K562 (cell line): ENCODE results near the gene NOXRED1. TPM values are rescaled to one million over a fixed set of nuclear protein-coding genes. Genes with fewer than 3 reads are reported as not detected.

Experiments used
- ATAC-seq: fragments of 200-7000 bp; cut with Tn5 transposase; 3 replicates; pipeline ENCODE4 v1.9.1; 2020; ENCODE audit warnings: moderate library complexity
- BruUV-seq: library from RNA; stranded (reverse); fragments of 400-500 nt; replicated peaks from 2 replicates; lab custom pipeline; 2021; lab: Mats Ljungman, UMichigan
- CTCF ChIA-PET: fragments of 300-600 bp; formaldehyde crosslinking; extraction: SDS; loops from one replicate; lab custom pipeline; 2021; ENCODE audit warnings: low intra/inter-chr PET ratio; lab: Yijun Ruan, JAX
- POLR2A ChIA-PET: fragments of 300-600, 350-650 bp; sonication (Branson Sonifier 250); formaldehyde crosslinking; extraction: SDS; loops from one replicate; lab custom pipeline; 2021; ENCODE audit warnings: antibody characterized with exemption, inconsistent platforms; lab: Yijun Ruan, JAX
- DNase-seq, 4 experiments: peaks; one replicate each; pipeline versions ENCODE4 v3.0.0 to v3.0.0-alpha.2; 2011 to 2018; ENCODE audit warnings: low spot score in 3 of 4, mixed read lengths in 3 of 4; ENCODE audit errors: extremely low read depth in 1 of 4
- FAIRE-seq: peaks from 2 replicates; lab custom pipeline; 2011; peaks lifted over from hg19 to GRCh38; lab: Jason Lieb, UNC
- H2AFZ ChIP-seq: 2 replicates; pipeline ENCODE4 v1.6.0; 2011; ENCODE audit warnings: low read depth, low read length, control low read depth, inconsistent platforms
- H3K27ac ChIP-seq: fragments of 200-600 bp; 3 replicates; pipeline ENCODE4 v1.8.0; 2011; ENCODE audit warnings: low read depth, mild to moderate bottlenecking, control low read depth, inconsistent platforms, low read length, moderate library complexity, mixed read lengths; ENCODE audit errors: extremely low read depth
- H3K27me3 ChIP-seq, 2 experiments: fragments of 300-600 bp in 1 of 2; 2 replicates in 1 of 2; 3 replicates in 1 of 2; pipeline versions ENCODE4 v1.6.0 to v1.8.0; 2011; ENCODE audit warnings: inconsistent platforms in 2 of 2, low read length in 2 of 2, mild to moderate bottlenecking in 1 of 2, mixed read lengths in 1 of 2, moderate library complexity in 1 of 2; ENCODE audit not compliant: control insufficient read depth in 2 of 2, insufficient read depth in 2 of 2
- H3K36me3 ChIP-seq: fragments of 300-600 bp; 3 replicates; pipeline ENCODE4 v1.8.0; 2011; ENCODE audit warnings: mild to moderate bottlenecking, low read length, inconsistent platforms; ENCODE audit not compliant: control insufficient read depth, insufficient read depth
- H3K4me1 ChIP-seq, 2 experiments: fragments of 200-600 bp in 1 of 2; replicated peaks in 1 of 2; 2 replicates in 1 of 2; 3 replicates in 1 of 2; pipeline versions ENCODE4 v1.5.1 to v1.8.0; 2011; ENCODE audit warnings: inconsistent platforms in 2 of 2, low read length in 2 of 2, mild to moderate bottlenecking in 1 of 2, mixed read lengths in 1 of 2, moderate library complexity in 1 of 2; ENCODE audit not compliant: control insufficient read depth in 2 of 2, insufficient read depth in 2 of 2
- H3K4me2 ChIP-seq: 2 replicates; pipeline ENCODE4 v1.6.1; 2011; ENCODE audit warnings: low read length, control low read depth, inconsistent platforms, mixed read lengths; ENCODE audit not compliant: insufficient read depth
- H3K4me3 ChIP-seq: fragments of 200-600 bp; sonication (generic), shearing (Covaris generic); 2 replicates; pipeline ENCODE4 v1.5.1; 2016; ENCODE audit warnings: control low read depth, inconsistent platforms
- H3K79me2 ChIP-seq: fragments of 200-600 bp; 3 replicates; pipeline ENCODE4 v1.8.0; 2011; ENCODE audit warnings: low read length, inconsistent platforms; ENCODE audit not compliant: control insufficient read depth, insufficient read depth
- H3K9ac ChIP-seq, 2 experiments: 2 replicates each; pipeline versions ENCODE4 v1.6.0 to v1.6.1; 2011; ENCODE audit warnings: low read depth in 2 of 2, low read length in 2 of 2, control low read depth in 1 of 2, inconsistent platforms in 1 of 2, mild to moderate bottlenecking in 1 of 2, mixed read lengths in 1 of 2; ENCODE audit not compliant: insufficient read depth in 1 of 2
- H3K9me1 ChIP-seq: one replicate; pipeline ENCODE4 v1.6.0; 2011; ENCODE audit warnings: inconsistent platforms, mild to moderate bottlenecking, low read length, moderate library complexity; ENCODE audit not compliant: control insufficient read depth, insufficient read depth
- H3K9me3 ChIP-seq: replicated peaks from 2 replicates; pipeline ENCODE4 v1.5.1; 2011; ENCODE audit warnings: low read depth, low read length, inconsistent platforms; ENCODE audit not compliant: control insufficient read depth, insufficient read depth
- H4K20me1 ChIP-seq: replicated peaks from 2 replicates; pipeline ENCODE4 v1.6.1; 2011; ENCODE audit warnings: low read length, inconsistent platforms, mixed read lengths; ENCODE audit not compliant: control insufficient read depth, insufficient read depth
- C11orf30 ChIP-seq: fragments of 450-650 bp; IDR thresholded peaks from 2 replicates; pipeline ENCODE4 v1.6.1; 2016; ENCODE audit warnings: low read depth, mild to moderate bottlenecking
- FOXK2 ChIP-seq, 2 experiments: fragments of 450-650 bp; IDR thresholded peaks in 1 of 2; conservative IDR thresholded peaks in 1 of 2; 2 replicates each; pipeline ENCODE4 v1.6.1; 2016; ENCODE audit warnings: low read depth in 2 of 2, mild to moderate bottlenecking in 1 of 2
- HDAC6 ChIP-seq: IDR thresholded peaks from 2 replicates; pipeline ENCODE4 v1.6.1; 2012; ENCODE audit warnings: low read depth, mild to moderate bottlenecking, control low read depth, inconsistent platforms, low read length, moderate library complexity
- JUN ChIP-seq, 2 experiments: sonication (generic) in 1 of 2; formaldehyde crosslinking in 1 of 2; IDR thresholded peaks; 2 replicates each; pipeline versions ENCODE4 v1.6.1 to v1.8.0; 2012 to 2022; ENCODE audit warnings: borderline replicate concordance in 2 of 2, mild to moderate bottlenecking in 2 of 2, improper control_type of control experiment in 1 of 2, low read depth in 1 of 2, low read length in 1 of 2, missing genetic modification reagents in 1 of 2
- KAT8 ChIP-seq: fragments of 450-650 bp; IDR thresholded peaks from 2 replicates; pipeline ENCODE4 v1.6.1; 2016; ENCODE audit warnings: low read depth, mild to moderate bottlenecking
- NFIX ChIP-seq: fragments of 250-450 bp; sonication (Bioruptor Pico); IDR thresholded peaks from 2 replicates; pipeline ENCODE4 v1.4.0; 2020; ENCODE audit warnings: low read depth, mild to moderate bottlenecking, moderate library complexity
- SMARCA4 ChIP-seq: fragments of 450-650 bp; IDR thresholded peaks from 2 replicates; pipeline ENCODE4 v1.6.1; 2016
- SRSF3 ChIP-seq: fragments of 200-400 bp; formaldehyde crosslinking; IDR thresholded peaks from 2 replicates; pipeline ENCODE4 v1.6.1; 2016; ENCODE audit warnings: mild to moderate bottlenecking, low read length, moderate library complexity; ENCODE audit not compliant: insufficient read depth
- SRSF9 ChIP-seq: fragments of 200-400 bp; formaldehyde crosslinking; IDR thresholded peaks from 2 replicates; pipeline ENCODE4 v1.6.1; 2017; ENCODE audit warnings: low read depth, low read length, borderline replicate concordance
- ZFP36 ChIP-seq: fragments of 150-350 bp; IDR thresholded peaks from 2 replicates; pipeline ENCODE4 v1.6.1; 2018; ENCODE audit warnings: low read length, low read depth; ENCODE audit not compliant: partially characterized antibody
- ZFX ChIP-seq: sonication (generic); formaldehyde crosslinking; IDR thresholded peaks from 2 replicates; pipeline ENCODE4 v1.8.0; 2022; ENCODE audit warnings: mild to moderate bottlenecking, missing genetic modification reagents, moderate library complexity
- ZNF140 ChIP-seq: fragments of 250-450 bp; sonication (Bioruptor Pico); IDR thresholded peaks from 2 replicates; pipeline ENCODE4 v1.8.0; 2021; ENCODE audit warnings: moderate library complexity, mild to moderate bottlenecking, inconsistent platforms
- ZNF224 ChIP-seq: sonication (generic); formaldehyde crosslinking; IDR thresholded peaks from 2 replicates; pipeline ENCODE4 v1.8.0; 2022; ENCODE audit warnings: mild to moderate bottlenecking, missing genetic modification reagents
- ZNF316 ChIP-seq: fragments of 450-650 bp; IDR thresholded peaks from 2 replicates; pipeline ENCODE4 v1.6.1; 2016
- WGBS: fragments of 100-300 bp; shearing (Covaris generic); methylation state at CpG from one replicate; pipeline ENCODE4 v1.1.6; 2016; ENCODE audit warnings: low coverage, mixed read lengths; ENCODE audit not compliant: insufficient coverage; ENCODE audit errors: missing lambda C conversion rate; 5-methylcytosine and 5-hydroxymethylcytosine counted together
- in situ Hi-C: fragments of 300-500 bp; cut with MboI; formaldehyde crosslinking; loops from 4 replicates; pipeline ENCODE4 v1.15.0; 2018; ENCODE audit warnings: inconsistent platforms, mixed read lengths
- intact Hi-C: fragments of 100-400 bp; cut with micrococcal nuclease; formaldehyde crosslinking; loops from 2 replicates; pipeline ENCODE4 v1.14.2; 2022
- polyA plus RNA-seq, 8 experiments: library from polyadenylated mRNA; depleted of rRNA in 4 of 8; stranded (reverse) in 5 of 8; unstranded in 3 of 8; fragments of >200 nt; fragmentation: Nextera tagmentation in 2 of 8; fragmentation: Illumina TruSeq in 1 of 8; extraction: Ambion mirVana in 2 of 8; extraction: Trizol in 1 of 8; gene quantifications; 2 replicates each; pipeline versions ENCODE4 v1.2.1 to v1.2.3, GENCODE V29; 2011 to 2014; ENCODE audit warnings: inconsistent platforms in 1 of 8, missing spikeins in 1 of 8
- total RNA-seq, 7 experiments: library from RNA; depleted of rRNA in 6 of 7; stranded (reverse); fragments of >200 nt in 6 of 7; fragmentation: Illumina TruSeq in 2 of 7; extraction: Trizol in 2 of 7; gene quantifications; 2 replicates each; pipeline versions ENCODE4 v1.2.1 to v1.2.3, GENCODE V29; 2011 to 2021; ENCODE audit warnings: low replicate concordance in 1 of 7
- TF ChIP-seq, protein P1 (sequence below): fragments of 450-650 bp; IDR thresholded peaks from 2 replicates; pipeline ENCODE4 v1.6.1; 2016; ENCODE audit warnings: mild to moderate bottlenecking
- TF ChIP-seq, protein P2 (sequence below): IDR thresholded peaks from 2 replicates; pipeline ENCODE4 v1.6.1; 2016; ENCODE audit warnings: missing genetic modification characterization, missing compliant biosample characterization
- TF ChIP-seq, protein P3 (sequence below): fragments of 250-450 bp; sonication (Bioruptor Pico); IDR thresholded peaks from 2 replicates; pipeline ENCODE4 v1.5.0; 2020; ENCODE audit warnings: mild to moderate bottlenecking

The NOXRED1 gene
- total and polyA plus RNA-seq, 9 of the 15 experiments (the other 6 are each of a cell fraction or from before 2014, with no cell fraction given) = 0.15 to 0.85 (median 0.30) TPM

DNA sequence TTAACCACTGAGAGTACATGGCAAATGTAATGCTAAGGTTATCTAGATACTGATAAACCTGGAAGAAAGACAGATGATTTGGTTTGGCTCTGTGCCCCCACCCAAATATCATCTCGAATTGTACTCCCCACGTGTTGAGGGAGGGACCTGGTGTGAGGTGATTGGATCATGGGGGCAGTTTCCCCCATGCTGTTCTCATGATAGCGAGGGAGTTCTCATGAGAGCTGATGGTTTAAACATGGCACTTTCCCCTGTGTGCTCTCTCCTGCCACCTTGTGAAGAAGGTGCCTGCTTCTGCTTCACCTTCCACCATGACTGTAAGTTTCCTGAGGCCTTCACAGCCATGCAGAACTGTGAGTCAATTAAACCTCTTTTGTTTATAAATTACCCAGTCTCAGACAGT is 14.2 kb downstream of the NOXRED1 start (continued):
- no peak for TF ChIP-seq HDAC6
- peak; percentile 74 for TF ChIP-seq SMARCA4
- TF ChIP-seq FOXK2 (conservative IDR thresholded peaks at IDR 0.05 in 1 of 2, IDR thresholded peaks at IDR 0.05 in 1 of 2; ENCODE audit: low read depth in 2 of 2) = no peak
- TF ChIP-seq, protein P1, sequence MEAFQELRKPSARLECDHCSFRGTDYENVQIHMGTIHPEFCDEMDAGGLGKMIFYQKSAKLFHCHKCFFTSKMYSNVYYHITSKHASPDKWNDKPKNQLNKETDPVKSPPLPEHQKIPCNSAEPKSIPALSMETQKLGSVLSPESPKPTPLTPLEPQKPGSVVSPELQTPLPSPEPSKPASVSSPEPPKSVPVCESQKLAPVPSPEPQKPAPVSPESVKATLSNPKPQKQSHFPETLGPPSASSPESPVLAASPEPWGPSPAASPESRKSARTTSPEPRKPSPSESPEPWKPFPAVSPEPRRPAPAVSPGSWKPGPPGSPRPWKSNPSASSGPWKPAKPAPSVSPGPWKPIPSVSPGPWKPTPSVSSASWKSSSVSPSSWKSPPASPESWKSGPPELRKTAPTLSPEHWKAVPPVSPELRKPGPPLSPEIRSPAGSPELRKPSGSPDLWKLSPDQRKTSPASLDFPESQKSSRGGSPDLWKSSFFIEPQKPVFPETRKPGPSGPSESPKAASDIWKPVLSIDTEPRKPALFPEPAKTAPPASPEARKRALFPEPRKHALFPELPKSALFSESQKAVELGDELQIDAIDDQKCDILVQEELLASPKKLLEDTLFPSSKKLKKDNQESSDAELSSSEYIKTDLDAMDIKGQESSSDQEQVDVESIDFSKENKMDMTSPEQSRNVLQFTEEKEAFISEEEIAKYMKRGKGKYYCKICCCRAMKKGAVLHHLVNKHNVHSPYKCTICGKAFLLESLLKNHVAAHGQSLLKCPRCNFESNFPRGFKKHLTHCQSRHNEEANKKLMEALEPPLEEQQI = no peak

DNA sequence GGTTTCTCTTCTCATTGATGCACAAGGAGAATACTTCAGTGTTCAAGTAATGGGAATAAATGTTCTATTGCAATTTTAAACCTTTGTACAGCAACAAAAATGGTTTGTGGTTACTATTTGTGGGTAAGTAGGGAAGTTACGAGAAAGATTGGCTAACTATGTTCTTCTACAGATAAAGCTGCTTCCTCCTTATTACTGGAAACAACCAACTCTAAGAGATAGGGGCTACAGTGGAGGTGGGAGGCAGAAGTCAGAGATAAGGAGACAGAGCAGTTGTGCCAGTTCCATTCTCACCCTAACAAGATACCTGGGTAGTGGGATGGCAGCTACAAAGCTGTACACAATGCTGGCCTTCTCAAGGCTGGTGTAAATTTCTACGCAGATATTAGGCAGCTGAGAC is 16.2 kb downstream of the NOXRED1 start:
- in situ Hi-C loops (no loop called here), intact Hi-C loops (loop anchor here (5.0 kb wide), 2 partner anchors 50 to 85 kb away; partner anchors contain the start of genes AHSA1, GSTZ1, POMT2 and VIPAS39)
- H3K27me3 ChIP-seq = no peaks in the 10 kb centered on the region
- H4K20me1 ChIP-seq = no peaks in the 10 kb centered on the region
- WGBS = 0% methylated on average over 2 of the region's 2 CpGs
- POLR2A ChIA-PET = interaction anchor here (0.6 to 0.9 kb wide), 2 partner anchors 35 to 143 kb away, joined by 3 read pairs; no protein-coding TSS in a partner anchor
- H3K4me2 ChIP-seq = peak overlapping the region; percentile 48
- H3K4me1 ChIP-seq = peaks cover 9 to 31% of the 10 kb centered on the region in 2 experiments
- no peaks in the 10 kb centered on the region for H3K79me2 ChIP-seq
- DNase-seq = peak; percentile 22 to 34 (median 24)
- H3K9me1 ChIP-seq = no peaks in the 10 kb centered on the region
- peak overlapping the region; percentile 52; the same call in 2 of the 3 replicates for H3K27ac ChIP-seq
- H3K9me3 ChIP-seq = no peaks in the 10 kb centered on the region
- no peak overlapping the region for H3K4me3 ChIP-seq
- ATAC-seq = peak; percentile 48
- no peaks in the 10 kb centered on the region for H3K36me3 ChIP-seq
- CTCF ChIA-PET = no interaction called here
- 0 out of 2 replicates have a peak overlapping the region, but pooled peaks have one; percentile 17 for H2AFZ ChIP-seq
- FAIRE-seq = no peak
- H3K9ac ChIP-seq = peak overlapping the region in 1 of 2 experiments; percentile 63; a peak in 2 of 4 replicates
- no TSS peak for BruUV-seq
- TF ChIP-seq ZNF224 (CRISPR knock-in tag) (no peak), JUN (IDR thresholded peaks at IDR 0.05; ENCODE audit: borderline replicate concordance, low read depth, low read length) (no peak), JUN (CRISPR knock-in tag; IDR thresholded peaks at IDR 0.05; ENCODE audit: borderline replicate concordance) (no peak), NFIX (CRISPR knock-in tag) (no peak), ZNF316 (no peak), ZFP36 (no peak), SRSF9 (no peak), ZNF140 (CRISPR knock-in tag) (no peak), SRSF3 (no peak), C11orf30 (no peak), ZFX (CRISPR knock-in tag) (no peak), KAT8 (no peak)
- TF ChIP-seq, protein P2, sequence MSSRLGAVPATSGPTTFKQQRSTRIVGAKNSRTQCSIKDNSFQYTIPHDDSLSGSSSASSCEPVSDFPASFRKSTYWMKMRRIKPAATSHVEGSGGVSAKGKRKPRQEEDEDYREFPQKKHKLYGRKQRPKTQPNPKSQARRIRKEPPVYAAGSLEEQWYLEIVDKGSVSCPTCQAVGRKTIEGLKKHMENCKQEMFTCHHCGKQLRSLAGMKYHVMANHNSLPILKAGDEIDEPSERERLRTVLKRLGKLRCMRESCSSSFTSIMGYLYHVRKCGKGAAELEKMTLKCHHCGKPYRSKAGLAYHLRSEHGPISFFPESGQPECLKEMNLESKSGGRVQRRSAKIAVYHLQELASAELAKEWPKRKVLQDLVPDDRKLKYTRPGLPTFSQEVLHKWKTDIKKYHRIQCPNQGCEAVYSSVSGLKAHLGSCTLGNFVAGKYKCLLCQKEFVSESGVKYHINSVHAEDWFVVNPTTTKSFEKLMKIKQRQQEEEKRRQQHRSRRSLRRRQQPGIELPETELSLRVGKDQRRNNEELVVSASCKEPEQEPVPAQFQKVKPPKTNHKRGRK = no peak
- TF ChIP-seq, protein P3, sequence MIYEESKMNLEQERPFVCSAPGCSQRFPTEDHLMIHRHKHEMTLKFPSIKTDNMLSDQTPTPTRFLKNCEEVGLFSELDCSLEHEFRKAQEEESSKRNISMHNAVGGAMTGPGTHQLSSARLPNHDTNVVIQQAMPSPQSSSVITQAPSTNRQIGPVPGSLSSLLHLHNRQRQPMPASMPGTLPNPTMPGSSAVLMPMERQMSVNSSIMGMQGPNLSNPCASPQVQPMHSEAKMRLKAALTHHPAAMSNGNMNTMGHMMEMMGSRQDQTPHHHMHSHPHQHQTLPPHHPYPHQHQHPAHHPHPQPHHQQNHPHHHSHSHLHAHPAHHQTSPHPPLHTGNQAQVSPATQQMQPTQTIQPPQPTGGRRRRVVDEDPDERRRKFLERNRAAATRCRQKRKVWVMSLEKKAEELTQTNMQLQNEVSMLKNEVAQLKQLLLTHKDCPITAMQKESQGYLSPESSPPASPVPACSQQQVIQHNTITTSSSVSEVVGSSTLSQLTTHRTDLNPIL (CRISPR knock-in tag) = no peak
